Measurements from ENCODE around the gene ZMYM1. TPM values are rescaled to one million over a fixed set of nuclear protein-coding genes. Genes with fewer than 3 reads are reported as not detected.
A peak's percentile ranks its signal among the peaks of the same experiment; 100 is the strongest.

Gene ZMYM1
- total and polyA plus RNA-seq, 11 donors: 2.0 to 9.7 (median 5.4) TPM

GRCh38 chr1:35120458-35121133 is 41.4 kb downstream of the ZMYM1 start:
- no peak for TF ChIP-seq POLR2A (IDR thresholded peaks at IDR 0.05)
- TF ChIP-seq, protein P1, sequence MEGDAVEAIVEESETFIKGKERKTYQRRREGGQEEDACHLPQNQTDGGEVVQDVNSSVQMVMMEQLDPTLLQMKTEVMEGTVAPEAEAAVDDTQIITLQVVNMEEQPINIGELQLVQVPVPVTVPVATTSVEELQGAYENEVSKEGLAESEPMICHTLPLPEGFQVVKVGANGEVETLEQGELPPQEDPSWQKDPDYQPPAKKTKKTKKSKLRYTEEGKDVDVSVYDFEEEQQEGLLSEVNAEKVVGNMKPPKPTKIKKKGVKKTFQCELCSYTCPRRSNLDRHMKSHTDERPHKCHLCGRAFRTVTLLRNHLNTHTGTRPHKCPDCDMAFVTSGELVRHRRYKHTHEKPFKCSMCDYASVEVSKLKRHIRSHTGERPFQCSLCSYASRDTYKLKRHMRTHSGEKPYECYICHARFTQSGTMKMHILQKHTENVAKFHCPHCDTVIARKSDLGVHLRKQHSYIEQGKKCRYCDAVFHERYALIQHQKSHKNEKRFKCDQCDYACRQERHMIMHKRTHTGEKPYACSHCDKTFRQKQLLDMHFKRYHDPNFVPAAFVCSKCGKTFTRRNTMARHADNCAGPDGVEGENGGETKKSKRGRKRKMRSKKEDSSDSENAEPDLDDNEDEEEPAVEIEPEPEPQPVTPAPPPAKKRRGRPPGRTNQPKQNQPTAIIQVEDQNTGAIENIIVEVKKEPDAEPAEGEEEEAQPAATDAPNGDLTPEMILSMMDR (IDR thresholded peaks at IDR 0.05): no peak
- peaks cover 0 to 7% (median 2%) of the 10 kb centered on the region in 12 donors for H3K4me1 ChIP-seq
- peak in 1 of 5 donors; percentile 6 for DNase-seq
- peak overlapping the region in 11 of 12 donors; percentile 18 to 61 (median 46) for H3K4me3 ChIP-seq
- H3K27me3 ChIP-seq: no peaks in the 10 kb centered on the region
- ATAC-seq: peak in 3 of 4 donors; percentile 60 to 73 (median 73)
- H3K9me3 ChIP-seq: peaks cover 0 to 5% (median 0%) of the 10 kb centered on the region in 12 donors
- intact Hi-C loops (cut with DNase I): no loop called here
- WGBS, 4 donors: 16 to 27% (median 20%) methylated on average over 22 to 36 of the region's 36 CpGs
- H3K27ac ChIP-seq: no peak overlapping the region
- H3K36me3 ChIP-seq: no peaks in the 10 kb centered on the region

- Histone ChIP-seq H3K27me3 (no peaks in the 10 kb centered on the region), H3K9me3 (peaks cover 0 to 17% (median 0%) of the 10 kb centered on the region in 12 donors), H3K36me3 (no peaks in the 10 kb centered on the region), H3K4me3 (no peak overlapping the region), H3K4me1 (peaks cover 0 to 7% (median 2%) of the 10 kb centered on the region in 12 donors), H3K27ac (no peak overlapping the region)
- no peak for DNase-seq
- no peak for ATAC-seq
- TF ChIP-seq, protein P1 (IDR thresholded peaks at IDR 0.05): no peak
- no peak for TF ChIP-seq POLR2A (IDR thresholded peaks at IDR 0.05)
- intact Hi-C loops (cut with DNase I): no loop called here
- WGBS, 4 donors: 76 to 86% (median 83%) methylated on average over 9 of the region's 9 CpGs
Measured at GRCh38 chr1:35122311-35122710, 43.1 kb downstream of the ZMYM1 start.

DNA sequence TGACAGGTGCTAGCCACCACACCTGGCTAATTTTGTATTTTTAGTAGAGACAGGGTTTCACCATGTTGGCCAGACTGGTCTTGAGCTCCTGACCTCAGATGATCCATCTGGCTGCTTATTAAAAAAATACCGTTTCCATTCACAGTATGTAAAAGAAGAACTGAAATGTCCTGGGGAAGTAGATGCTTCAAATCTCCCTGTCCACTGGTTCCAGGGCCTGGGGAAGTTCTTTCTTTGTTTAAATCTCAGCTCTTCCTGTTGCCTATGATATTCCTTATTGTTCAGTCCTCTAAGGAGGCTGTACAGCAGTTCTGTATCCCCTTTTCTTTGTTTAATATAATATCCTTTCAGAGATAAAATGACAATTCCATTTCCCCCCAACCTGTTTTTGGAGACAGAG is 47.4 kb downstream of the ZMYM1 start:
- 81 to 90% (median 85%) methylated on average over 1 of the region's 1 CpG for WGBS, 4 donors
- intact Hi-C loops (cut with DNase I): no loop called here

DNA sequence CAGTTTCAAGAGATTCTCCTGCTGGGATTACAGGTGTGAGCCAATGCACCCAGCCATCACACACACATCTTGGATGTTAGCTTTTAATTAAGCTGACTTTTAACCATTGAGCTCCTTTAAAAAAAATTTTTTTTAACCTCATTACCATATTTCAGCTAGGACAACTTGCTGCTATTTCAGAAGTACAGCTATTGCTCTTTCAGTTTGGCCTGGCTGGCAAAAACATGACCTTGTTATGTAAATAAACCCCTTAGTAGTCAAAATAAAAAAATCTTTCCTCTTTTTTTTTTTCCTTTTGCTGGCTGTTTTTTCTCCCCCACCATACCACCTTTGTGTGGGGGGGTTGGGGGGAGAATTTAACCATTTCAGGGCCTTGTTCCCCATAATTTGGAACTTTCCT is 49.9 kb downstream of the ZMYM1 start:
- ATAC-seq (no peak), DNase-seq (no peak)
- no peaks in the 10 kb centered on the region for H3K36me3 ChIP-seq
- H3K27ac ChIP-seq: no peak overlapping the region
- no peaks in the 10 kb centered on the region for H3K4me1 ChIP-seq
- intact Hi-C loops (cut with DNase I): no loop called here
- H3K4me3 ChIP-seq: no peak overlapping the region
- H3K27me3 ChIP-seq: no peaks in the 10 kb centered on the region
- H3K9me3 ChIP-seq: peaks cover 0 to 29% (median 0%) of the 10 kb centered on the region in 12 donors
- TF ChIP-seq, protein P1 (IDR thresholded peaks at IDR 0.05): no peak
- no peak for TF ChIP-seq POLR2A (IDR thresholded peaks at IDR 0.05)

More for the DNA sequence above, 47.4 kb downstream of the ZMYM1 start:
- no peak overlapping the region for H3K27ac ChIP-seq
- peaks cover 0 to 29% (median 0%) of the 10 kb centered on the region in 12 donors for H3K9me3 ChIP-seq
- no peaks in the 10 kb centered on the region for H3K4me1 ChIP-seq
- no peak for ATAC-seq
- DNase-seq: no peak
- no peaks in the 10 kb centered on the region for H3K27me3 ChIP-seq
- H3K36me3 ChIP-seq: no peaks in the 10 kb centered on the region
- H3K4me3 ChIP-seq: no peak overlapping the region
- TF ChIP-seq, protein P1 (IDR thresholded peaks at IDR 0.05): no peak
- TF ChIP-seq POLR2A (IDR thresholded peaks at IDR 0.05): no peak

All from heart left ventricle (tissue), 16 donors.